ENCODE results near the gene MCHR1.

Gene MCHR1

DNA sequence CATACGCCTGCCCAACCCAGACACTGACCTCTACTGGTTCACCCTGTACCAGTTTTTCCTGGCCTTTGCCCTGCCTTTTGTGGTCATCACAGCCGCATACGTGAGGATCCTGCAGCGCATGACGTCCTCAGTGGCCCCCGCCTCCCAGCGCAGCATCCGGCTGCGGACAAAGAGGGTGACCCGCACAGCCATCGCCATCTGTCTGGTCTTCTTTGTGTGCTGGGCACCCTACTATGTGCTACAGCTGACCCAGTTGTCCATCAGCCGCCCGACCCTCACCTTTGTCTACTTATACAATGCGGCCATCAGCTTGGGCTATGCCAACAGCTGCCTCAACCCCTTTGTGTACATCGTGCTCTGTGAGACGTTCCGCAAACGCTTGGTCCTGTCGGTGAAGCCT is 2.2 kb downstream of the MCHR1 start:
- TF ChIP-seq TCF12 (IDR thresholded peaks at IDR 0.05; ENCODE audit: low read depth) (no peak), RAD21 (IDR thresholded peaks at IDR 0.05; ENCODE audit: low read depth) (no peak), CREB1 (IDR thresholded peaks at IDR 0.05; ENCODE audit: low read depth) (no peak), NFIC (IDR thresholded peaks at IDR 0.05) (no peak), ZBTB7A (IDR thresholded peaks at IDR 0.05; ENCODE audit: low read depth) (no peak), YY1 (IDR thresholded peaks at IDR 0.05; ENCODE audit: low read depth) (no peak), TEAD4 (IDR thresholded peaks at IDR 0.05) (no peak), FOXM1 (IDR thresholded peaks at IDR 0.05; ENCODE audit: borderline replicate concordance, low read depth) (no peak), CEBPB (IDR thresholded peaks at IDR 0.05) (no peak), EP300 (IDR thresholded peaks at IDR 0.05; ENCODE audit: borderline replicate concordance) (no peak)
- TF ChIP-seq, protein P1, sequence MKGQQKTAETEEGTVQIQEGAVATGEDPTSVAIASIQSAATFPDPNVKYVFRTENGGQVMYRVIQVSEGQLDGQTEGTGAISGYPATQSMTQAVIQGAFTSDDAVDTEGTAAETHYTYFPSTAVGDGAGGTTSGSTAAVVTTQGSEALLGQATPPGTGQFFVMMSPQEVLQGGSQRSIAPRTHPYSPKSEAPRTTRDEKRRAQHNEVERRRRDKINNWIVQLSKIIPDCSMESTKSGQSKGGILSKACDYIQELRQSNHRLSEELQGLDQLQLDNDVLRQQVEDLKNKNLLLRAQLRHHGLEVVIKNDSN (IDR thresholded peaks at IDR 0.05) = no peak
- TF ChIP-seq, protein P2, sequence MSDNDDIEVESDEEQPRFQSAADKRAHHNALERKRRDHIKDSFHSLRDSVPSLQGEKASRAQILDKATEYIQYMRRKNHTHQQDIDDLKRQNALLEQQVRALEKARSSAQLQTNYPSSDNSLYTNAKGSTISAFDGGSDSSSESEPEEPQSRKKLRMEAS (IDR thresholded peaks at IDR 0.05) = no peak

DNA sequence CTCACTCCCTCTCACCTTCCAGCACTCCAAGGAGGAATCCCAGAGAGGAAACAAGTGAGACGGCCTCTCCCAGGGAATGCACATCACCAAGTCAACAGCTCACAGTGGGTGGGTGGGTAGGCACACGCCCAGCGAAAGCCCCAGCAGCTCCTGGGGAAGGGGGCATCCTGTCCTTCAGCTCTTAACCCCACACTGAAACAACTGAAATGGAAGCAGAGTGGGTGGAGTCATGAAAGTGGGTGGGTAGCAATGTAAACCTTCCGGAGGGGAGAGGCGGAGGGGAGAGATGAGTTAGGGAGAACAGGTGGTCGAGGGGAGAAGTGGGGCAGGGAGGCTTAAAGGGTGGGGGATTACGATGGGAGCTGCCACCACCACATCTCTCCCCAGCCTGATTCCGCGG is 5.4 kb downstream of the MCHR1 start:
- no peak for TF ChIP-seq EGR1 (IDR thresholded peaks at IDR 0.05)
- no peak for TF ChIP-seq YY1 (IDR thresholded peaks at IDR 0.05; ENCODE audit: low read depth)
- no peak for TF ChIP-seq NFIC (IDR thresholded peaks at IDR 0.05)
- no peak for TF ChIP-seq RAD21 (IDR thresholded peaks at IDR 0.05; ENCODE audit: low read depth)
- no peak for TF ChIP-seq CREB1 (IDR thresholded peaks at IDR 0.05; ENCODE audit: low read depth)
- TF ChIP-seq, protein P3, sequence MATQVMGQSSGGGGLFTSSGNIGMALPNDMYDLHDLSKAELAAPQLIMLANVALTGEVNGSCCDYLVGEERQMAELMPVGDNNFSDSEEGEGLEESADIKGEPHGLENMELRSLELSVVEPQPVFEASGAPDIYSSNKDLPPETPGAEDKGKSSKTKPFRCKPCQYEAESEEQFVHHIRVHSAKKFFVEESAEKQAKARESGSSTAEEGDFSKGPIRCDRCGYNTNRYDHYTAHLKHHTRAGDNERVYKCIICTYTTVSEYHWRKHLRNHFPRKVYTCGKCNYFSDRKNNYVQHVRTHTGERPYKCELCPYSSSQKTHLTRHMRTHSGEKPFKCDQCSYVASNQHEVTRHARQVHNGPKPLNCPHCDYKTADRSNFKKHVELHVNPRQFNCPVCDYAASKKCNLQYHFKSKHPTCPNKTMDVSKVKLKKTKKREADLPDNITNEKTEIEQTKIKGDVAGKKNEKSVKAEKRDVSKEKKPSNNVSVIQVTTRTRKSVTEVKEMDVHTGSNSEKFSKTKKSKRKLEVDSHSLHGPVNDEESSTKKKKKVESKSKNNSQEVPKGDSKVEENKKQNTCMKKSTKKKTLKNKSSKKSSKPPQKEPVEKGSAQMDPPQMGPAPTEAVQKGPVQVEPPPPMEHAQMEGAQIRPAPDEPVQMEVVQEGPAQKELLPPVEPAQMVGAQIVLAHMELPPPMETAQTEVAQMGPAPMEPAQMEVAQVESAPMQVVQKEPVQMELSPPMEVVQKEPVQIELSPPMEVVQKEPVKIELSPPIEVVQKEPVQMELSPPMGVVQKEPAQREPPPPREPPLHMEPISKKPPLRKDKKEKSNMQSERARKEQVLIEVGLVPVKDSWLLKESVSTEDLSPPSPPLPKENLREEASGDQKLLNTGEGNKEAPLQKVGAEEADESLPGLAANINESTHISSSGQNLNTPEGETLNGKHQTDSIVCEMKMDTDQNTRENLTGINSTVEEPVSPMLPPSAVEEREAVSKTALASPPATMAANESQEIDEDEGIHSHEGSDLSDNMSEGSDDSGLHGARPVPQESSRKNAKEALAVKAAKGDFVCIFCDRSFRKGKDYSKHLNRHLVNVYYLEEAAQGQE (IDR thresholded peaks at IDR 0.05; ENCODE audit: low read depth) = no peak
- TF ChIP-seq, protein P1 (IDR thresholded peaks at IDR 0.05) = no peak
- TF ChIP-seq CEBPB (IDR thresholded peaks at IDR 0.05) = no peak
- no peak for TF ChIP-seq TEAD4 (IDR thresholded peaks at IDR 0.05)
- TF ChIP-seq TAF1 (IDR thresholded peaks at IDR 0.05; ENCODE audit: low read depth) = no peak
- no peak for TF ChIP-seq ZBTB7A (IDR thresholded peaks at IDR 0.05; ENCODE audit: low read depth)
- no peak for TF ChIP-seq TCF12 (IDR thresholded peaks at IDR 0.05; ENCODE audit: low read depth)
- TF ChIP-seq, protein P2 (IDR thresholded peaks at IDR 0.05) = no peak
- TF ChIP-seq EP300 (IDR thresholded peaks at IDR 0.05; ENCODE audit: borderline replicate concordance) = no peak
- no peak for TF ChIP-seq FOXM1 (IDR thresholded peaks at IDR 0.05; ENCODE audit: borderline replicate concordance, low read depth)

DNA sequence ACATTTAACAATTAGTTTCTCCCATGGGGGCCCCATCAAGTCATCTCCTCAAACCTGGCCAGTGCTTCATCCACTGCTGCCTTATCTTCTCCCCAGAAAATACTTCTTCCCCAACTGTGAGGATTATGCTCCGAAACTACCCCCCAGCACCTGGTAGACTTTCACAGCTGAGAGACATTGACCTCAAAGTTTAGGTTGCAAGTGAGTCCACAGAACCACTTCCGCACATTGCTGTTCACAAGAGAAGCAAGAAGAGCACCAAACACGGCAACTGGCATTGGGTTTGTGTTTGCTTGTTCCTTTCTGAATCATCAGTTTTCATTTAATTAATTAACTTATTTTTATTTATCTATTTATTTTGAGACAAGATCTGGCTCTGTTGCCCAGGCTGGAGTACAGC is 6.1 kb downstream of the MCHR1 start:
- no peak for TF ChIP-seq TAF1 (IDR thresholded peaks at IDR 0.05; ENCODE audit: low read depth)

DNA sequence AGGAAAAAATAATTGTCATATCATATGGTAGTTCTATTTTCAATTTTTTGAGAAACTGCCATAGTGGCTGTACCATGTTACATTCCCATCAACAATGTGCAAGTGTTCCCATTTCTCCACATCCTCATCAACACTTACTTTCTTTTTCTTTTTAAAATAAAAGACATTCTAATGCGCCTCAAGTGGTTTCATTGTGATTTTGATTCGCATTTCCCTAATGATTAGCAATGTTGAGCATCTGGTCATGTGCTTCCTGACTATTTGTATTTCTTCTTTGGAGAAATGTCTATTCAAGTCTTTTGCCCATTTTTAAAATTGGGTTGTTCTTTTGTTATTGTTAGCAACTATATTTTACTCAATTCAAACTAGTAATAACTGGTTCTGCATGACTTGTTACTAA is 8.4 kb downstream of the MCHR1 start:
- TF ChIP-seq TEAD4 (IDR thresholded peaks at IDR 0.05) (no peak), NFIC (IDR thresholded peaks at IDR 0.05) (no peak), EP300 (IDR thresholded peaks at IDR 0.05; ENCODE audit: borderline replicate concordance) (no peak), RAD21 (IDR thresholded peaks at IDR 0.05; ENCODE audit: low read depth) (no peak), ZBTB7A (IDR thresholded peaks at IDR 0.05; ENCODE audit: low read depth) (no peak), EGR1 (IDR thresholded peaks at IDR 0.05) (no peak), YY1 (IDR thresholded peaks at IDR 0.05; ENCODE audit: low read depth) (no peak)
- TF ChIP-seq, protein P2 (IDR thresholded peaks at IDR 0.05) = no peak

DNA sequence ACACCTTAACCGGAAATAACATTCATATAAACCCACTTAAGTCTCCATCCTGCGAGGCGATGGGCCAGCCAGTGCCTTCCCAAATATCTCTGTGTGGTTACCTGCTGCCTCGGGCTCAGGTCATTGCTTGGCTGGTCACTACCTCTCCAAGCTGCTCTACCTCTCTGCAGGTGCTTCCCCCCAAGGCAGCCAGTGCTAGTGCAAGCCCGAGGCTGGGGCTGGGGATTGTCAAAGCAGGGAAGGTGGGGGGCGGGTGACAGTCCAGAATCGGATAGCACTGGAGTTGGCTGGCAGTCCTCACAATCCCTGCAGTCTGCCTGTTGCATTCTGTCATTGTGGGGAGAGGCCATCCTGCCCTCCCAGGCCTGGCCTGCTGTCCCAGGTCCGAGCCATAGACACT is 11.1 kb downstream of the MCHR1 start:
- TF ChIP-seq CREB1 (IDR thresholded peaks at IDR 0.05; ENCODE audit: low read depth) (no peak), TCF12 (IDR thresholded peaks at IDR 0.05; ENCODE audit: low read depth) (no peak), TAF1 (IDR thresholded peaks at IDR 0.05; ENCODE audit: low read depth) (no peak)
- TF ChIP-seq, protein P3 (IDR thresholded peaks at IDR 0.05; ENCODE audit: low read depth) = no peak

DNA sequence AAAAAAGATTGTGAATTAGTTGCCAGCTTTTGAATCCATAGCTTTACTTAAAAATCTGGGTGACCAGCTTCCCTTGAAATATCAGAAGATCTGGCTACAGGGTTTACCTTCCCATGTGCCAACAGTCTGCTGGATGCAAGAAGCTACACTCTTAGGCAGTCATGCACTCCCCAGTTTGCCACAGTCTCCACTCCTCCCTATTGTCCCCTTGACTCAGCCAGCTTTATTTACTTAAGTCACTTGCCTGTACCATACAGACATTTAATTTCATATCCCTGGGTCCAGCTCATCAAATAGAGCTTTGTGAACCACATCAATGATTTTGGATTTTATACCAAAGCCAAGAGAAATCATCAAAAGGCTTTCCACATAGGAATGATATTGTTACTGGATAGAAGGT is 12.2 kb downstream of the MCHR1 start:
- no peak for TF ChIP-seq EP300 (IDR thresholded peaks at IDR 0.05; ENCODE audit: borderline replicate concordance)
- TF ChIP-seq, protein P2 (IDR thresholded peaks at IDR 0.05) = no peak
- no peak for TF ChIP-seq EGR1 (IDR thresholded peaks at IDR 0.05)

Measured in Ishikawa (cell line).